Uterus (tissue), 4 donors: ENCODE data around the gene TTC23. TPM values are rescaled to one million over a fixed set of nuclear protein-coding genes. Genes with fewer than 3 reads are reported as not detected.

Experiments used
- DNase-seq, 2 donors: peaks; one replicate each; pipeline ENCODE4 v3.0.0-alpha.2; 2019 to 2020
- H3K27ac ChIP-seq, 2 donors: fragments of 200-600 bp; sonication (generic); 1 replicate in 1 of 2; 2 replicates in 1 of 2; pipeline ENCODE4 v1.5.1; 2016 to 2018
- H3K27me3 ChIP-seq, 2 donors: fragments of 200-600 bp; sonication (generic); one replicate each; pipeline ENCODE4 v1.5.1; 2018 to 2019; ENCODE audit warnings: control low read depth in 1 of 2
- H3K36me3 ChIP-seq, 2 donors: fragments of 200-600 bp; sonication (generic); one replicate each; pipeline ENCODE4 v1.5.1; 2019; ENCODE audit warnings: control low read depth in 1 of 2
- H3K4me1 ChIP-seq, 2 donors: fragments of 200-600 bp; sonication (generic); one replicate each; pipeline ENCODE4 v1.5.1; 2018 to 2019; ENCODE audit warnings: control low read depth in 1 of 2
- H3K4me3 ChIP-seq, 2 donors: fragments of 200-600 bp; sonication (generic); 1 replicate in 1 of 2; 2 replicates in 1 of 2; pipeline ENCODE4 v1.5.1; 2018 to 2019; ENCODE audit warnings: mild to moderate bottlenecking in 1 of 2
- H3K9me3 ChIP-seq, 2 donors: fragments of 200-600 bp; sonication (generic); one replicate each; pipeline ENCODE4 v1.5.1; 2019; ENCODE audit warnings: control low read depth in 1 of 2
- CTCF ChIP-seq, 4 experiments: fragments of 200-600 bp in 2 of 4; fragments of 450-650 bp in 2 of 4; sonication (generic) in 2 of 4; IDR thresholded peaks; one replicate each; pipeline ENCODE4 v1.5.1; 2016 to 2019; ENCODE audit warnings: antibody characterized with exemption in 4 of 4, mild to moderate bottlenecking in 2 of 4, moderate library complexity in 1 of 4
- POLR2A ChIP-seq, 2 donors: fragments of 450-650 bp; IDR thresholded peaks; one replicate each; pipeline ENCODE4 v1.6.1; 2016; ENCODE audit warnings: antibody characterized with exemption in 2 of 2, mild to moderate bottlenecking in 1 of 2, moderate library complexity in 1 of 2
- intact Hi-C: fragments of 100-400 bp; cut with DNase I; formaldehyde crosslinking; loops from one replicate; pipeline ENCODE4 v1.15.1; 2023; ENCODE audit warnings: low total_unique reads
- total RNA-seq, 4 donors: library from RNA; depleted of rRNA in 3 of 4; stranded (reverse); fragments of >200 nt in 3 of 4; gene quantifications; one replicate each; pipeline versions ENCODE4 v1.1.0 to v1.2.4, GENCODE V29; 2014 to 2023
- donor health status: DM: yes; HTN: yes; CAD: no.

The TTC23 gene
- total RNA-seq, 4 donors from 2014 or later: 10.0 to 54.1 (median 31.0) TPM

GRCh38 chr15:99167640-99168039 is 81.7 kb downstream of the TTC23 start:
- intact Hi-C loops: no loop called here
- TF ChIP-seq CTCF (IDR thresholded peaks at IDR 0.05) (no peak), POLR2A (IDR thresholded peaks at IDR 0.05) (no peak)
- Histone ChIP-seq H3K27ac (peak overlapping the region; percentile 72 to 90), H3K4me3 (no peak overlapping the region), H3K4me1 (peaks cover 0 to 6% of the 10 kb centered on the region in 2 donors), H3K27me3 (no peaks in the 10 kb centered on the region), H3K9me3 (no peaks in the 10 kb centered on the region), H3K36me3 (no peaks in the 10 kb centered on the region)
- DNase-seq: no peak

GRCh38 chr15:99167201-99167600 is 82.2 kb downstream of the TTC23 start:
- Histone ChIP-seq H3K27me3 (no peaks in the 10 kb centered on the region), H3K4me1 (peaks cover 0 to 6% of the 10 kb centered on the region in 2 donors), H3K4me3 (no peak overlapping the region), H3K36me3 (no peaks in the 10 kb centered on the region), H3K9me3 (no peaks in the 10 kb centered on the region), H3K27ac (peak overlapping the region in 1 of 2 donors; percentile 90)
- intact Hi-C loops: no loop called here
- TF ChIP-seq POLR2A (IDR thresholded peaks at IDR 0.05) (no peak), CTCF (IDR thresholded peaks at IDR 0.05) (no peak)
- no peak for DNase-seq

- intact Hi-C loops: no loop called here
- DNase-seq: no peak
- Histone ChIP-seq H3K9me3 (no peaks in the 10 kb centered on the region), H3K4me3 (no peak overlapping the region), H3K36me3 (no peaks in the 10 kb centered on the region), H3K4me1 (peaks cover 0 to 6% of the 10 kb centered on the region in 2 donors), H3K27me3 (no peaks in the 10 kb centered on the region), H3K27ac (no peak overlapping the region)
- TF ChIP-seq POLR2A (IDR thresholded peaks at IDR 0.05): no peak
- no peak for TF ChIP-seq CTCF (IDR thresholded peaks at IDR 0.05)
These were observed 83.3 kb downstream of the TTC23 start for GRCh38 chr15:99165956-99166689.

GRCh38 chr15:99165020-99165790 is 84.2 kb downstream of the TTC23 start:
- Histone ChIP-seq H3K9me3 (no peaks in the 10 kb centered on the region), H3K36me3 (no peaks in the 10 kb centered on the region), H3K4me3 (no peak overlapping the region), H3K27me3 (no peaks in the 10 kb centered on the region), H3K27ac (no peak overlapping the region), H3K4me1 (peaks cover 0 to 6% of the 10 kb centered on the region in 2 donors)
- no peak for DNase-seq
- intact Hi-C loops: no loop called here
- TF ChIP-seq CTCF (IDR thresholded peaks at IDR 0.05) (no peak), POLR2A (IDR thresholded peaks at IDR 0.05) (no peak)

- no peaks in the 10 kb centered on the region for H3K27me3 ChIP-seq
- TF ChIP-seq CTCF (IDR thresholded peaks at IDR 0.05) (no peak), POLR2A (IDR thresholded peaks at IDR 0.05) (no peak)
- no peak for DNase-seq
- intact Hi-C loops: no loop called here
- H3K4me1 ChIP-seq: peaks cover 0 to 4% of the 10 kb centered on the region in 2 donors
- H3K4me3 ChIP-seq: no peak overlapping the region
- H3K36me3 ChIP-seq: no peaks in the 10 kb centered on the region
- H3K9me3 ChIP-seq: no peaks in the 10 kb centered on the region
- no peak overlapping the region for H3K27ac ChIP-seq
These were observed 85.3 kb downstream of the TTC23 start for GRCh38 chr15:99164119-99164518.
